HK-2 (cell line): ENCODE measurements around the gene CDH5.
"Not testable (repeated sequence)": the region's sequence is repeated elsewhere in the genome, so short reads cannot be mapped to it uniquely, and the experiment has no call there.

Source experiments
- DNase-seq: peaks from one replicate; pipeline ENCODE4 v3.0.0-alpha.2; 2018; ENCODE audit not compliant: unreplicated experiment

Gene CDH5

DNA sequence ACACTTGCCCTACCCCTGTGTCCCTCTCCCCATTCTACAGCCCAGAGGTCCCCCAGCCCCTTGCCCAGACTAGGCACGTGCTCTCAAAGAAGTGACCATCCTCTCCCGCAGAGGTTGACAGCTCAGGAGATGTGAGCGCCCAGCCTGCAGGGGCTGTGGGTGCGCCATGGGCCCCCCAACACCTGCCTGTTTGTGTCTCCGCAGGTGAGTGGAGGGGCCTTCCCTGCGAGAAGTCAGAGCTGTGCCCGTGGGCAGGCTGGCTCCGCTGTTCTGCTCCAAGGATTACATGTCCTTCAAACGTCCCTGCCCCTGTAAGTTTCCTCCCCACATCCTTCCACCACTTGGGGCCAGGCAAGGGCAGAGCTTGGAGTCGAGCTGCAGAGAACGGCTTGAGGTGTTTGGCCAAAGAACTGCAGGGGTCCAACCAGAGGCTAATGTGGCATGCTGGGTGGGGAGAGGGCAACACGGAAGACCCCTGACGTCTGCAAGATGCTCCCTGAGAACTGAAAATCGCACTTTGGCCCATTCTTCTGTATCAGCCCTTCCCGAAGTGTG, 71.0 kb downstream of the CDH5 start:
- no peak for DNase-seq

DNA sequence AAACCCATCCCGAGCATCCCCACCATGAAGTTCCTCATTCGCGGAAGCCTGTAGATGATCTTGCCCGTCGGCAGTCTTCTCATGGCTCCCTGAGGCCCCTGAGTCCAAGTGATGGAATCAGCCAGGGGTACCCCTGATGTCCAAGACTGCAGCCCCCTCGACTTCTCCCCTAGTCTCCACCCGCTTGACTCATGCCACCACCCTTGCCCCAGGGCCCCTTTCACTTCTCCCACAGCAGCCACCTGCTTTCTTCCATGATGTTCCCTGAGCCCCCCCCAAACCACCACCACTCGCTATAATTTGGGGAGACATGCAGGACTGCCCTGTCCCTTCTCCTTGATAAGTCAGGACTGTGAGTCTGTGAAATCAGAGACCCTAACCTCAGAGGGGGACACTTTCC, 72.0 kb downstream of the CDH5 start:
- DNase-seq = no peak

DNA sequence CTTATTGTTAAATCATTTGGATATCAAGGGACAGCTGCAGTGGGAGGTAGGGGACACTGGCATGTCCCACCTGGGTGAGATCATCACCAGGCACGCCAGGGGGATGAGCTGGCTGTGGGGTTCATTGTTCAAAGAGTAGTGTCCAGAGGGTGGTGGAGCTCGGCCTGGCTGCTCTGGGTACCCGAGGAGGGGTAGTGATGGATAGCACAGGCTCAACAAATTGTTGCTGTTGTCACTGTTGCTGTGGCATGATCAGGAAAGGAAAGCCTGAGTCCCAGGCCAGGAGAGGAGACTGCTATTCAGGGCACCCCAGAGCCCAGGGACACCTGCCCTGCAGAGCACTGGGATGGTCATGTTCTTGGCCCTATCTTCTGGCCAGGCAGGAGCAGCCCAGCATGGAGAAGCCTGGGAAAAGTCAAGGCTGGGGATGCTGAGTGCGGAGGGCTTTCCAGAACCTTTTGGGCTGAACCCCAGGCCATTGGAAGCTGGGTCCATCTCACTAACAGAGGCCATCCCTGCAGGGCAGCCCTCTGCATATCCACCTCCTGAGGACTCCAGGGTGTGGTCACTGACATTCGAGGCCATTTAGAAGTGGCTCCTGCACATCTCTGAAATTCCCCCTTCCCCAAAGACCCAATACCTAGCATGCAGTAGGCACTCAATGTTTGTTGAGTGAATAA, 72.7 kb downstream of the CDH5 start:
- no peak for DNase-seq

DNA sequence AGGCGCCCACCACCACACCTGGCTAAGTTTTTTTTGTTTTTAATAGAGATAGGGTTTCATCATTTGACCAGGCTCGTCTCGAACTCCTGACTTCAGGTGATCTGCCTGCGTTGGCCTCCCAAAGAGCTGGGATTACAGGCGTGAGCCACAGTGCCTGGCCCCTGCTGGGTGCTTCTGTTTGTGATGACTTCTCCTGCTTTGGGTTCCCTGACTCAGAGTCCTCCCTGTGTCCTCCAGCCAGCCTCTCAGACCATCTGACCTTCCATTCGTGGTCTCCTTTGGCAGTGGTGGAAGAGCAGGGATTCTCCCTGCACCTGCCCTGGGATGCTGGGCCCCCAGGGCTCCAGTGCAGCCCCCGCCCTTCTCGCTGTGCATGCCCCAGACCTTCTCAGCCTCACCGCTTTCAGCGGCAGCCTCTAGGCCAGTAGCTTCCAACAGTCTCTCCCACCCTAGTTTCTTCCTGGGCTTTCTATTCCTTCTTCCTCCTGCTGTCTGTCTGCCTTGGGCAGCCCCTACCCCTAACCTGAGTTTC, 73.8 kb downstream of the CDH5 start:
- DNase-seq = no peak

DNA sequence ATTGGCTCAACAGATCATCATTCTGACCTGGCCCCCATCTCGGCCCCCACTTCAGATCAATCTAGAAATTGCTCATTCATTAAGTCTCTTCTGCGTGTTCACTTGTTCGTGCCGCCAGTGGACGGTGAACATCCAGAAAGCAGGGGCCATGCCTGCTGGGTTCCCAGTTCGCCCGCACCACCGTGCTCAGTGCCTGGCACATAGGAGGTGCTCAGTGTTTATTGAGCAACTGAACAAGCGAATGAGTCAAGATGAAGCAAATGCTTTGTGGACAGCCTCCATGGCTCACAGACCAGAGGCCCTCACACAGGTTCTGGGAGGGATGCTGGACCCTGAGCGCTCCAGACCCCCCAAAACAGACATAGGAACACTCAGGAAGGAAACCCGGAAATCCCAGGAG, 74.5 kb downstream of the CDH5 start:
- DNase-seq = no peak

DNA sequence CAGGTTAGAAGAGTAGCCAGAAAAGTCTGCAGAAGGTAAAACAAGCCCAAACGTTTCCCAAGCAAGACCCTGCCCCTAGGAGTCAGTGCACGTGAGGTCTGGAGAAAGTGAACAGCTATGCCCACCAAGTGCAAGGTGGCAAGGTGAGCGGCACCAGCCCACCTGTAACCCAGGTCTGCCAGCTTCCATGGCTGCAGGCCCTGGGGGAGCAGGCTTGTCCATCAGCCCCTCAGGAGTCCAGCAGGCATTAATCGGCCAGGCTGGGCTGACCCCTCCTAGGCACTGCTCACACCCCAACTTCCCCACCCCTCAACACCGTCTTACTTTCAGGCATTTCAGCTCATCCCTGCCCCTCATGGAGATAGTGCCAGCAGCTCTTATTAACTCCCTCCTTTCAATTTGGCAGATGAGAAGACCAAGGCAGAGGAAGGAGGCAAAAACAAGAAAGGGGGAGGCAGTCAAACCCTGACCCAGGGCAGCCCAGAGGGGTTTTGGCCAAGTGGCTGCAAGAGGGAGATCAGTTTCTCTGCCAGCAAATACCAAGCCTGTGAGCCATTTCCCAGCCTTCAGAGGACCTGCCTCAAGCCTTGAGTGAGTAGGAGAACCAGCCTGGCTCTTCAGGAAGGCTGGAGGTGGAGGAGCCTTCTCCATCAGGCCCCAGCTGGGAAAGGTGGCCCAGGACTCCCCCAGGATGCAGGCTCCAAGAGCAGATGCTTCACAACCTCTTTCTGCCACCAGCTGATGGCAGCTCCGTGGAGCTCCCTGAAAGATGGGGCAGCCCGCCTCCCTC, 75.3 kb downstream of the CDH5 start:
- no peak for DNase-seq

DNA sequence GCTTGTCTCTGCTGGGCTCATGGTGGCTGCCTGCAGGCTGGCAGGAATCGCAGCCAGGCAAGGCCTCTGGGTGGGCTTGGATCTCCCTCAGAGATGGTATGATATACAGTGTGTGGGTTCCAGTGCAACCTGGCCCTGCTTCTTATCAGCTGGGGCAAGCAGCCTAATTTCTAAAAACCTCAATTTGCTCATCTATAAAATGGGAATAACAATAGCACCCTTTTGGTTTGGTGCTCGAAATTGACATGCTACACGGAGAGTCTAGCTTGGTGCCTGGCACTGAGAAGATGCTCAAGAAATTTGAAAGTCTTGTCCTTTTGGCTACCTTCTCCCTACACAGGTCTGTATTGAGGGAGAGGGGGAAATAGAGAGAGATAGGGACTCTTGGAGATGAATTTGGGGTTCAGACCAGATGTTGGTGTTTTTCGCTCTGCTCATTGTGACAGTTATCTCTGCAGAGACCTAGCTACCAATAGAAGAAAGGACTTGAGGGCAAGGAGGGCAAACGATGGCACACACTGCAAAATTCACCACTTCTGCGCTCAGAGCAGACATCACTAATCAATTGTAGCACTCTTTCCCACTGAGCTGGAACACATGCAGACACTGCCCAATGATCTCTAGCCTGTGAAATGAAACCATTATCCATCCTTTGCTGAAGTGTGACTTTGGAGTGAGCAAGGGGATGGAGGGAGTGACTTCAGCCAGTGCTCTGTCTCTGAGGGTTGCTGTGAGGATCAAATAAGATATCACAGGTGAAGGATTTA, 76.2 kb downstream of the CDH5 start:
- DNase-seq = no peak

DNA sequence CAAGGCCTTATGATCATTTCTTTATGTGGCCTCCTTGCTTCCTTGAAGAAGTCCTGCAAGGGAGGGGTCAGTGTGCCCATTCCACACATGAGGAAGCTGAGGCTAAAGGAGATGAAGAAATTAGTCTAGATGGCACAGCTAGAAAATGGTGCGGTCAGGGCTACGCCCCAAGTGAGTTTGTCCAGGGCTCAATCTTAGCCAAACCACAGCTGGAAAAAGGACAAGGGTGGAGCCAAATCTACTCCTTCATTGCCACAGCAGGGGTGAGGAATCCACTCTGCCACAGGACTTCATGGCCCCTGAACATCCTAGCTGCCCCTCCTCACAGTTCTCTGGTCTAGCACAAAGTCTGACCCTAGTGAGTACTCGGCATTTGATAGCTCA, 76.8 kb downstream of the CDH5 start:
- DNase-seq = no peak

DNA sequence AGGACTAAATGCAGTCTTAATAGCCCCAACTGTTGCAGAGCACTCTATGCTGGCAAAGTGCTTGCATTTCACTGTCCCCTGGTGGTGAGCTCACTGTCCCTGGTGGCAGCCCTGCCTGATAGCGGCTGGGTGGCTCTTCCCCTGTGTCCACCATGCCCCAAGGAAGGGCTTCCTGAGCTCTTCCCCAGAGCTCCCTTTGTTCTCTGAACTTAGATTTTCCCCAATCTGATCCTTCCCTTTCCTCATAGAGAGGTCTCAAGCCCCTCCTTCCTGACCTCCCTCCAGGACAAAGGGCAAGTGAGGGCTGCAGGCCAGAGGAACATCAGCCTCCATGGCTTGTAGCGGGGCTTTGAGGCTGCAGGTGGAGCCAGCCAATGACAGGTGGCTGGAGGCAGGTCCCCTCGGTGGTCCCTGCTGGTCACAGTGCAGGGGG, 77.6 kb downstream of the CDH5 start:
- no peak for DNase-seq

DNA sequence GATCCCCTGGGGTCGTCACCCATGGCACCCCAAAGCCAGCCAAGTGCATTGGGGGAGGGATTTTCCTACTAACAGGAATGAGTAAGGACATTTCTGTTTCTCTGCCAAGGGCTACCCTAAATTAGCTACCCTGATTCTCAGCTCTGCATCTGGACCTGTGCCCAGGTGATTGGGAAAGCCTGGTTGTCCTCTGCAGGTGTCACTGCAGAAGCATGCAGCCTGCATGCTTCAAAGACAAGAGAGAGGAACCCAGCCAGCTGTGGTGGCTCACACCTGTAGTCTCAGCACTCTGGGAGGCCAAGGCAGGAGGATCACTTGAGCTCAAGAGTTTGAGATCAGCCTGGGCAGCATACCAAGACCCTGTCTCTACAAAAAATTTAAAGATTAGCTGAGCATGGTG, 80.2 kb downstream of the CDH5 start:
- no peak for DNase-seq

DNA sequence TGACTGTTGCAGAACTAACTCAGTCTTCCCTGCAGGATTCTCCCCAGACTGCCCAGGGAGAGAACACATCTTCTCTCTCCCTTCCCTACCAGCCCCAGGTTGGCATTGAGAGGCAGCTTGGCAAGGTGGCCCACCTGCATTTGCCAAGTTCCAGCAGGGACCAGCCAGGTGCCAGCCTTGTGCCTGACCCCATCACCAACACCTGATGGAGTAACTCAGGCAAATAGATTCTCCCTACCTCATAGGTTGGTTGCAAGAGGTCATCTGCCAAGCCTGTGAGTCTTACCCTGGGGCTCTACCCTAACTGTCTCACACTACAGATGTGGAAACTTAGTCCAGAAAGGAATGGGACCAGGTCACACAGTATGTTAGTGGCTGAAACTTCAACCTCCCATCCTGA, 81.0 kb downstream of the CDH5 start:
- no peak for DNase-seq

DNA sequence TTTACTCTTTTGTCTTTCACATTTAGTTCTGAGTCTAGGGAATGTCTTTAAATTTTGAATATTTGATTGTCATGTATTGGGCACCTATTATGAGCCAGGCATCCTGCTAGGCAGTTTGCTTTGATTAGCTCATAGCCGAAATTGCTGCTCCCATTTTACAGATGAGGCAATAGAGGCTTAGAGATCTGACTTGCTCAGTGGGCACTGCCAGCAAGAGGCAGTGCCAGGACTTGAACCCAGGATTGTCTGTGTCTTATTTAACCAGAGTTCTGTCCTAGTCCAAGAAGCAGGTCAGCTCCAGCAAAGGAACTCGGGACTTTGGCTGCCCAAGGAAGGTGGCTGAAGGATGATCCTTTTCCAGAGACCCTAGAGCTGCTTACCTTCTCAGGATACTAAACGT, 85.1 kb downstream of the CDH5 start:
- DNase-seq = no peak

DNA sequence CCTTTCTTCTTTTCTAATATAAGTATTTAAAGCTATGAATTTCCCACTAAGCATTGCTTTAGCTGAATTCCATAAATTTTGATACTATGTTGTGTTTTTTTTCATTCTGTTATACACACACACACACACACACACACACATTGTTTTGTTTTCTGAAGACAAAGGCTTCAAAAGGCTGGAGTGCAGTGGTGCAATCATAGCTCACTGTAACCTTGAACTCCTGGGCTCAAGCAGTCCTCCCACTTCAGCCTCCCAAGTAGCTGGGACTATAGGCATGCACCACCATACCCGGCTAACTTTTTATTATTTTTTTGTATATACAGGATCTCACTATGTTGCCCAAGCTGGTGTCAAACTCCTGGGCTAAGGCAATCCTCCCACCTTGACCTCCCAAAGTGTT, 86.7 kb downstream of the CDH5 start:
- DNase-seq = not testable (repeated sequence)
